ENCODE results near the gene DNAJC15.

Gene DNAJC15

DNA sequence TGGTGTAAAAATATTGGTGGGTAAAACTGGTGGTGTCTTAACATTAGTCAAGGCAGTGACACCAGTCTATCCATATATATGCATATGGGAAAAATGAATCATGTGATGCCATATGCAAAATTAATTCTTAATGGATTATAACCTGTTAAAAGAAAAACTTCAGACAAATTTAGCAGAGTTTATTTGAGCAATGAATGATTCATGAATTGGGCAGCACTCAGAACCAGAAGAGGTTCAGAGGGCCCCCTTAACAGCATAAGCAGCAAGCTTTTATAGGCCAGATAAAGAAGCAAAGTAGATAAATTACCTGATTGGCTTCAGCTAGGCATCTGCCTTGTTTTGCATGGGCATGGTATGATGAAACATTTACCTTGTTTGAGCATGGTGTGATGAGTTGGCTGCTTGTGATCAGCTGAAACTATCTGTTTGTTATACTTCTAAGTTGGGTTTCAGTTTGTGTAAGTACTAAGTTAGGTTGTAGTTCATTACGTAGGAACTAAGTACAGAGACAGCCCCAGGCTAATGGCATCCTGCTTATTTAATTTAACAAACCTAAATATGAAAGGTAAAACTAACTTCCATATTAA is 66.6 kb downstream of the DNAJC15 start:
- no peak for DNase-seq

DNA sequence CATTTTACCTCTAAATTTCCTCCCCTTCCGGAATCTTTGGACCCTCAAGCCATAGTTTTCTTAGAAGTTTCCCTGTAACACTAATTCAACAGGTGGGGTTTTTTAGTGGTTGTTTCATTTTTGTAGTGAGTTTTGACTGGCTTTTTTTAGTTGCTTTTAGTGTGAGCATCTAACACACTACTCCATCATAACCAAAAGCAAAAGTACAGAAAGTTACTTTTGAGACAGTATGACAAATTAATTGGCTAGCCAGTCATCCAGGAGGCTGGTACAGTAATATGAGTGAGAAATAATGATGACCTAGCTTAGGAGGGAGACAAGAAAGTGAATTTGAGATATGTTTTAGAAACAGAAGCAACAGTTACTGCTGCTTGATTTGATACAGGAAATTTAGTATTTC is 71.5 kb downstream of the DNAJC15 start:
- DNase-seq = no peak

DNA sequence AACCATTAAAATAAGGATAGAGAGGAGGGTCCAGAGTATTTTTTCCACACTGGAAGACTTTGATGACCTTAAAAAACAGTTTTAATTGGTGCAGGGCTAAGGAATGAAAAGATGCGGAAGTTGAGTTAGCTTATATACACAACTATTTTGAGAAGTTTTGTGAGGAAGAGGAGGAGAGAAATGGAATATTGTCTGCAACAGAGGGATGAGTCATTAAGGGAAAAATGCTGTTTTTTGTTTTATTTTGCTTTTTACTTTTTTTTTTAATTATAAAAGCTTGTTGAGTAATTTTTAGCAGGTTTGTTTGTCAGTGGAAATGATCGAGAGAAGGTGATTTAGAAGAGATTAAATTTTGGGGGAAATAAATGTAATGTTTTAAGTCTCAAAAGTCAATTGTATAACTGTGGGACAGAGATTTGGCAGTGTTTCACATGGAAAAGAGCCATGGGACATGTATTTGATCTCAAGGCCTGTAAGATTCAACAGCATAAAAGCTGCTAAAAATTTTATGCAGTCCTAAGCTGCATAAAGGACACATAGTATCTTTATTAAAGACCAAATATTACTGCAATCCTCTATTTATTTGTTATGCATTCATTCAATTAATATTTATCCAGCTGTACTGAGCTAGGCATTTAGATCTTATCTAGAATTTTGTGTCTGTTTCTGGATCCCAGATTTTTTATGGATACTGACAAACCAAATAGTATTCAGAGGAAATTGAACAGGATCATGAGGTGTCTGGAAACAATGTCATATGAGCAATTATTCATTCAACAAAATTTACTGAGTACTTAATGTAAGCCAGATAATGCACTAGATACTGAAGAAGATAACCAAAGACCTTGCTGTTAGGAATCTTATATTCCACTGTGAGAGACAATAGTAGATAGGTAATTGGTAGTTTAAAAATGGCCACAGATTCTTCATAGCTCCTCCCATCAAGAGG is 72.7 kb downstream of the DNAJC15 start:
- DNase-seq = no peak

DNA sequence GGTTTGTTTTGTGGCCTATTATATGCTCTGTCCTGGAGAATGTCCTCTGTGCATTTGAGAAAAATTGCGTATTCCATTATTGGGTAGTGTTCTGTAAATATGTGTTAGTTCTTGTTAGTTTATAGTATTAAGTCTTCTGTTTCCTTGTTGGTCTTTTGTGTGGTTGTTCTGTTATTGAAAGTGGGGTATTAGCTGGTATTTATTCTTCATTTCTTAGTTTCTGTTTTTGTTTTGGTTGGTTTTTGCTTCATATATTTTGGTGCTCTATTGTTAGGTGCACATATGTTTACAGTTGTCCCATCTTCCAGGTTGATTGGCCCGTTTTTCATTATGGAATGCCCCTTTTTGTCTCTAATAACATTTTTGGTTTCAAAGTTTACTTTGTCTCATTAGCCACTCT is 77.3 kb downstream of the DNAJC15 start:
- DNase-seq = no peak

DNA sequence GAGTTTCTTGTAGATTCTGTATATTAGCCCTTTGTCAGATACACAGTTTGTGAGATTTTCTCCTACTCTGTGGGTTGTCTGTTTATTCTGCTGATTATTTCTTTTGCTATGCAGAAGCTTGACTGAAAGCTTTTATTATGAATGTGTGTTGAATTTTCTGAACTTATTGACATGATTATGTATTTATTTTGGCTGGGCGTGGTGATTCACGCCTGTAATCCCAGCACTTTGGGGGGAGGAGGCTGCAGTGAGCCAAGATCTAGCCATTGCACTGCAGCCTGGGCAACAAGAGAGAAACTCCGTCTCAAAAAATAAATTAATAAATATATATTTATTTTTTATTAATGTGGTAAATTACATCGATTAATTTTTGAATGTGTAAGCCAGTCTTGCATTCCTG is 78.9 kb downstream of the DNAJC15 start:
- no peak for DNase-seq

DNA sequence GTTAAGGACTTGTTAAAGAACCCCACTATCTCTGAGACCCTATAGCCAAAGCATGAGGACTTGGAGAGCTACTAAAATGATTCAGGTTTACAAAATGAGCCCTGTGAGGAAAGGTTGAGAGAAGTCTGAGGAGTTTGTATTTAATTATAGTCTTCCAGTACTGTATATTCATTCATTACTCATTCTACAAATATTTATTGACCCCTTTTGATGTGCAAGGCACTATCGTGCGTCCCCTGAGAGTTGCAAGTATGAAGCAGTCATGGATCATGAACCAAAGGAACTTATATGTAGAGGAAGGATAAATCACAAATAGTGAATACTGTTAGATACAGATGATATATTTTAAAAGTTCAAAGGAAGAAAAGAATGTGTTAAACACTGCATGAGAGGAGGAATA is 84.4 kb downstream of the DNAJC15 start:
- DNase-seq = no peak

DNA sequence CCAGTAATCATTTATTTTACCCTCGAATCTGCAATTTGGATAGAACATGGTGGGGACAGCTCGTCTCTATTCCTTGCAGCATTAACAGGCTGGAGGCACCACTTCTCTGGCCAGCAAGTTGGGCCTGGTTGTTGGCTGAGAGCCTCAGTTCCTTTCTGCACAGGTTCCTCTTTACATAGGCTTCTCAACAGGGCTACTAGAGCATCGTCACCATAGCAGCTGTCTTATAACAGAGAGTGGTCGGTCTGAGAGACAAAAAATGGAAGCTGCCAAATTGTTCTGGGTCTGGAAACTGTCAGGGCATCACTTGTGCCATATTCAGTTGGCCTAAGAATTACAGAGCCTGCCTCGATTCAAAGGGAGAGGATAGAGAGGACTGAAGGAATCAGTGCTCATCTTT is 86.7 kb downstream of the DNAJC15 start:
- no peak for DNase-seq

DNA sequence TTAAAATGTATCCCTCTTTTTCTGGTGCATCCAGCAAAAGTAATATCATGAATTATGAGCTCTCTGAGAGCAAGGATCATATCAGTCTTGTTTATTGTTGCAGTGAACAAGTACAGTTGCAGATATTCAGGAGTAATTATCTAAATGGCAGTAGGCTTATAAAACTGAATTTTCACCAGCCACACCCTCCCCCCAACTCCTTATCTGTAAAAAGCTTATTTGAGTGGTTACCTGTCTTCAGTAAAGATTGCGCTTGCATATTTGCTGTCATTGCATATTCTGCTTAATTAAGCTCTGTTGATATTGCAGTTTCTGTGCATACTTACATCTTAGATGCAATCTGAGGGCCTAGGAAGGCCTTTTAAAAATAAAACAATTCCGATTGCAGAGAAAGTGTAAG is 87.3 kb downstream of the DNAJC15 start:
- no peak for DNase-seq

DNA sequence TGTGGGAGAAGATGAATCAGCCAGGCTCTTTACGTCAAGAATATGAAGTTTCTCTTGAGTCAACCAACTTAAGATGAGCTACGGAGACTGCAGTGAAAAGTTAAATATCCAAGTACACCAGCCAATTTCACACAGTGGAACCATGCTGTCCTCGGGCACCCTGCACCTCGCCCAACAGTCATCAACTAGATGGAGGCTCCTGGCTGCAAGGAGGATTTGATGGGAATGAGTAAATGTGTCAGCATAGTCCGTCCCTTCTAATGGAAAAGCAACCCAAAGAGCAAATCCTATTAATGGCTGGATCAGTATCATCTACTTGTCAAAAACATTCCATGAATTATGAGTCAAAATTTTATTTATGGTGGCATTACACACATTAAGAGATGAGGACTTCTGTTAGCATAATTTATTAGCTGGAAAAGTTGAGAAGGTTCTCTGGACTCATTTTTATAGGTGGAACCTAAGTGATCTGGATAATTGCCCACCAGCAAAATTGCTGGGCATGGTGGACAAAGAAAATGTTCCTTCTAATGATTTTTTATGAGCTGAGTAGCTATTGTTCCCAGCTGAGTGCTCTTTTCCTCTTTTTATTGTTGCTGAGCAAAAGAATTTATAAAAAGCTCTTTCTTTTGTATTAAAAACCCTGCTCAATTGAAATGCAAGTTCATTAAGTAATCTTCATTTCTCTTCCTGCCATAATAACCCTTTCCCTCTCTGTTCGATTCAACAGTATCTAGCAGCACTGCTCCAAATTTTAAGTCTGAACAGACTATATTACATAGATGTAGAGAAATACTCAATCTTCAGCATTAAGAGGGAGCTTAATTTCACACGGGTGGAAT is 88.4 kb downstream of the DNAJC15 start:
- no peak for DNase-seq

DNA sequence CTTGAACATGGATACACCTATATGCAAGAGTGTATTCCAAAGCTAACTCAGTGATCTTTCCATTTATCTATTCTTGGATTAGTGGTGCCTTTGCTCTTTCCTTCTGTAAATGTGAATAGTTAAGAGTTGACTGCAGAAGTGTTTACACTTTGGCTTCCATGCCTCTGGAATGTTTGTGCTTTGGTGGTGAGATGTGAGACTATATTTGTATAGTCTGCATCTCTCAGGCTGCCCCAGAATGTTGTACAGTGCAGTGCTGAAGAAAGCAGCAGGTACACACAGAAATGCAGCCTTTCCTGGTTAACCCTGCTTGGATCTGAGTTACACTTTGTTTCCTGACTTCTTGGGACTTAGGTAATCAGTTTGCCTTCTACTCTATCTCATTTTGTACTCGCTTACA is 90.2 kb downstream of the DNAJC15 start:
- no peak for DNase-seq

DNA sequence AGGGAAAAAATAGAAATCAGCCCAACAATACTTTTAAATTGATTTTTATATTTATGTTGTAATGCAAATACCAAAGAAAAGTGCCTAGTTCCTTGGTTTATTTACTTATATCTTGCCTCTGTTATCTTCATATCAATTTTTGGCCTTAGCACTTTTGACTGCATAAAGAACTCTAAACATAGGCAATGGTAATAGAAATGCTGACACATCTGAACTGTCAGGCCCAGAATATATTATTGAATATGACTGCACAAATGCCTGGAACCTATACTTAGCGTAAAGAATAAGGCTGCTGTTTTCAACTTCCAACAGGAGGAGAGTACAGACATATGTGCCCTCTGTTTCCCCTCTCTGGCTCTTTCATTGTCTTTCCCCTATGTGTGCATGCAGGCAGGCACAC is 91.1 kb downstream of the DNAJC15 start:
- no peak for DNase-seq

DNA sequence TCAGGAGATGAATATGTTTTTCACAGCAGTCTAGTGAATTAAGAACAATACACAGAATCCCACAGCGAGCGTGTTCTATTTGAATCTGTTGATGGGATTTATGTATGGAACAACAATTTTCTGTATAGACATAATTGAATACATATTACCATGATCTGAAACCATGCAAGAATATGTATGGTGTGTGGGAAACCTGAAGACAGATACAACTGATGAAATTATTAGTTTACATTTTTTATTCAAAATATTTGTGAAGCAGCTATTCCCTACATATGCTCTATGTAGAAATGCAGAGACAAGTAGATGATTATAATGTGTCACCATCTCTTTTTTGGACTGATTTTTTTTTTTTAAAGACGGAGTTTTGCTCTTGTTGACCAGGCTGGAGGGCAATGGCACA is 91.8 kb downstream of the DNAJC15 start:
- DNase-seq = no peak

DNA sequence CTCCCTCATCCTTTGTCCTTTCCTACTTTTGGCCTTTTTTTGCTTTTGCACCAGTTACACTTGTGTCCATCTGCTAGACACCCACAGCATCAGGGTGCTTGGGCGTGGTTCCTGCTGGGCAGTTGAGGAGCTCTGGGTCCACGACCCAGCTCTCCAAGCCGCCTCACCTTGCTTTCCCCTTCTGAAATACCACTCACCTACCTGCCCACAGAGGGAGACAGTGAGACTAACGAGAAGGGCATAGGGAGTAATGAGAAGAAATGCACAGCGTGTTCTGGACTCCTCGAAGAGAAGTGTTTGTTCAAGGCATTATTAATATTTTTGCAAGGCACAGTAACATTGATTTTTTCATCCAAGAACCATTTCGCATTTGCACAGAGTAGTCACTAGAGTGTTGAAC is 92.9 kb downstream of the DNAJC15 start:
- no peak for DNase-seq

DNA sequence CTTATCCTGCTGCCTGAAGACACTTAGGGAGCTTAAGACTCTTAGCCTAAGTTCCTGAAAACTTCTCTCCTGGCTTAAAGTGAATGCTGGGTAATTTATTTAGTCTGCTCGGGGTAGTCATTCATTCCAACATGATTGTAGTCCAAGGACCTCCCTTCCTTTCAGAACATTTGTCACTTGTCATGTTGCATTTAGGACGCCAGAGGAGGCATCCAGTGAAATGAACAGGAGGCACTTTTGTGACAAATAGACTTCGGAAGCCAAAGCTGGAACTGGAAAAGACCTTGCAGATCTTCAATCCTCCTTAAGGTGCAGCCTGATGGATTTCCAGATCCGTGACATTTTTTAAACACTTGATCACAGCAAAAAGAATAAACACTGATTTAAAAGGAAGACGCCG is 95.1 kb downstream of the DNAJC15 start:
- DNase-seq = no peak

DNA sequence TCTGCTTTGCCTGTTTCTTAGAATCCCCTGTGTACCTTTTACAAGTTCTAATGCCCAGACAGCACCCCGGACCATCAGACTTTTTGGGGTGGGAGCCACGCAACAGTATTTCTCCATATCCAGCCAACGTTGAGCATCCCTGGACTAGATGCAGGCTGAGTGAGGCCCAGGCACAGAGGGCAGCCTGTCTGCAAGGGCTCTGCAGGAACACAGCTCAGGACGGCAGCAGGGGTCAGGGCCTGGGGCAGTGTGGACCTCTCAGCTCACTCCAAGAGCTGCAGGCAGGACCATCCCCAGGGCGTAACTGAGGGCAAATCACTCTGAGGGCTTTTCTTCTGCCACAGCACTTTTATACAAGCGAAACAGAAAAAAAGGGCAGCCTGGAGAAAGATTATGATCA is 95.8 kb downstream of the DNAJC15 start:
- DNase-seq = no peak

DNA sequence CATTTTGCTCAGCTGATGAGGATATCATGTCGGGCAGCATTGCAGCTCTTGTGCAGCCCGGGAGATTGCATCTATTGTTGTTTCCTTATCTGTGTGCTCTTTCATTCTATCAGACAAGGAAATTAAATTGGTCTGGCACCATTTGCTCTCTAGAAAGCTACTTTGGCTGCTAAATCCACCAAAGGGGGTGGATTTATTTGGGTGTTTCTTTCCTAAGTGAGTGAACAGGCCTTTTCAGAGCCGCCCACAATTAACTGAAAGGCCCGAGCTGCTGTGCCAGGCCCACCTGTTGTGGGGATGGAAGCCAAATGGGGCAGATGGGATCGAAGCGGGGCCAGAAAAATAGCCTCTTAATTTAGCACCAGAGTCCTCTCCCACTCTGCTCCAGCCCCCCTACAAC is 99.4 kb downstream of the DNAJC15 start:
- no peak for DNase-seq

DNA sequence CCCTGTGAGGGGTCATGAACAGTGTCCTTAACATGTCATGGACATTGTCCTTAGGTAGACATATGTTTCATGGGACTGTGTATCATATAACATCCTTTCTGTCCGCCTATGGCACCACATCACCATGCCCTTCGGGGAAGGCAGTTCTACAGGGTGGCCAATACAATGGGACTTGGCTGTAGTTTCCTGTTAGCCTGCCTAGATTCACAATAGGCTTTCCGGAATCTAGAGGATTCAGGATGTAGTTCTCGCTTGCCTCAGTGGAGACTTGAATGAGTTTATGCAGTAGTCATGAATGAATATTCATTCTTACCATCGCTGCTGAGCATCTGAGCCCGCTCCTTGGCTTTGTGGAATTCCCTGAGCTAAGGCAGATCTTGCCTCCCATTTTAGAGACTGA is 100.5 kb downstream of the DNAJC15 start:
- DNase-seq = no peak

DNA sequence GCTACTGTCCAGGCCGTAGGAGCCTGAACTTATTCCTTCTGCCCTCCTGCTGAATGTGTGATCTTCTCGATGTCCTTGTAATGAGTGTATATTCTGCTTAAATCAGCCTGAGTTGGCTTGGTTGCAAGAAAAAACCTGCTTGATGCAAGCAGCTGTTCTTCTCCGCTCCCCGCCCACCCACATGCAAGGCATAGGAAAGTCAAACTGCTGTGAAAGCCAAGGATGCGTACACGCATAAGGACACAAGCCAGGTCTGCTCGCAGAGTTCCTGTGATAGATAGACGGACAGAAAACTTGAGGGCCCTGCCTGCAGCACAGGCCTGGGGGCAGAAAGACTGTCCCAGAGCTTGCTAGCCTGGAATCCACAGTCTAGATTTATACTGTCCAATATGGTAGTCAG is 101.1 kb downstream of the DNAJC15 start:
- no peak for DNase-seq

DNA sequence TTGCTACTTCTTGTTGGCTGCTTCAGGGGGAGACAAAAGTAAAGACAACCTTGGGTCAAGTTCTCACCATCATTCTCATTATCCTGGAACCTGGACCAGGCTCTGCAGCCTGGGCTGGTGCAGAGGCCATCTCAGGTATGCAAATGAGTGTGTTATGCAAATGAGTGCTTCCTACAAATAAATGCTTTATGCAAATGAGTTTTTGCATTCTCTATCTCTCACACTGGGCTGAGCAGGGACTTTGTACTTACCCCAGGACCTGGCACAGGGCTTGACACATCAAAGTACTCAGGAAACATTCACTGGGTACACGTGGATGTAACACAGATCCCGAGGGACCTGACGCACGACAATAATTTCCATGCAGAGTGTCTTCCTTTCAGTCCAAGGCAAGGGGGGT is 103.0 kb downstream of the DNAJC15 start:
- no peak for DNase-seq

DNA sequence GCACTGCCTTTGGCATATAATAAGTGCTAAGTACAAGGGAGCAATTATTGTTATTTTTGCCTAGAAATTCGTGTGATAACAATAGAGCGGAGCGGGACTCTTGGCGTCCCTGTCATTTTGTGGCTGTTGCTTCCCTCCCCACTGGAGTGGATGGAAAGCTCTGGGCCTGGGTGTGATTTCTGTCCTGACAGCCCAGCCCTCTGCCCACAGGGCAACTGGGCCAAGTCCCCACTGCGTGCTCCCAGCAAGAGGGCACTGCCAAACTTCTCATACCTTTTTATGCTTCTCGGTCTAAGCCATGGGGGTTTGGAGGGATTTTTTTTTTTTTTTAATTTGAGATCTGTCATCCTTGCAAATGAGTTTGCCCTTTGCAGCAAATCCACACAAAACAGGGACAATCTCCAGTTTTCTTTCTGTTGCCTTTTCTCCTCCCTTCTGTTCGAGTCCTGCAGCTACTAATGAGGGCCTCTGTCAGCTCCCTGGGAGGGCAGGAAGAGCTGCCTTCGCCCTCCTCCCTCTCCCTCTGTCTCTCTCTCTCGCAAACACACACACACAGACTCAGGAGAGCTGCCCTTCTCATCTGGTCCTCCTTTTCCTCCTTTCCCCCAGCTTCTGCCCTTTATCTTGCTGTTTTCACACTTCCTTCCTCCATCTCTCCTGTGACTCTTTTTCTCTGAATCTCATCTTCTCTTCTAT is 103.9 kb downstream of the DNAJC15 start:
- DNase-seq = no peak

DNA sequence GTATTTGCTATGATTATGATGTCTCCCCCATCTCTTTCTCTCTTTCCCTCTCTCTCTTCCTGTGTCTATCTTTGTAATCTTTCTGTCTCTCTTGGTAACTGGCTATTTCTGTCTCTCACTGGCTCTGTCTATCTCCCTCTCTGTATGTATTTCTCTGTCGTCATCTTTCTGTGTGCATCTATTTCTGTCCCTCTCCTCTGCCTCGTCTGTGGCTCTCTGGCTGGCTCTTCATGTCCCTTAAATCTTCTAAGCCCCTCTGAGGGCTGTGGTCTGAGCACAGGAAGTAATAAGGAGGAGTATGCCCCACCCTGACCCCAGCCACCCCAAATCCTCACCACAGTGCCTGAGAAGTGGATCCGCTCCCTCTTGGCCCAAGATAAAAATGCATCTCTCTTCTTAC is 104.4 kb downstream of the DNAJC15 start:
- no peak for DNase-seq

DNA sequence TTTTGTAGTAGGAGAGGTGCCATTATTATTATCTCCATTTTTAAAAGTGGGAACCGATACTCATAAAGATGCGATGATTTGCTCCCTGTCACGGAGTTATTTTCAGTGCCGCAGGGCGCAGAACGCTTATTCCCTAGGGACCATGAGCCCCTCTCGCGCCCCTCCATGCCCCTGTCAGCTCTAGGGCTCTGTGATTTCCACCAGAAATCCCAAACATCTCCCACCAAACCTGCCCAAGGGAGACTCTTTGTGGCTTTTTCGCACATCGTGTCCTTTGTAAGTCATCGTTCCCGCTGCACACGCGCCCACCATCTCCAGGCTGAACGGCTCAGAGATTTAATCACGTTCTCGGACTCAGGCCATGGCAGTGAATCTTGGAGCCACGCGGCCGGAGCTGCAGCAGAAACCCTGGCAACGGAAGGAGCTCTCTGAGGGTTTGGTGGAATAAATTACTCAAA is 105.1 kb downstream of the DNAJC15 start:
- no peak for DNase-seq

DNA sequence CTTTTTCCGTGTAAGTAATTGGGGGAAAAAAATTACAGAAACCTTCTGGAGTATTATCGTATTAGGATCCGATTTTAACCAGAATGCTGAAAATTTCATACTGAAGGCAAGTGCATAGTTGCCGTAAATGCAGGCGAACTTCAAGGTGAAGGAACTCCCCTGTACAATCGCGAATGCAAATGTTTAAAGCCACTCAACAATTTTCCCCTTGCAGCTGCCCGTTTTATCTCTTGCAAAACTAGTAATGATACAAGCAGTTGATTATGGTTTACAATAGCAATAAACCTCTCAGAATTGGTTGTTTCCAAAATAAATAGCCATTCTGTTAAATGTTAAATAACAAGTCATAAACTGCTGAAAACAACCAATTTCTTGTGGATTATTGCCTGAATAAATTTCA is 105.7 kb downstream of the DNAJC15 start:
- DNase-seq = no peak

Data from activated CD4-positive, alpha-beta T cell treated with anti-CD3 and anti-CD28 coated beads for 1 hour (primary cell).